Ishikawa (cell line): Measurements from ENCODE around the gene CLEC11A.

Experiments
- CEBPB ChIP-seq: IDR thresholded peaks from 2 replicates; pipeline ENCODE4 v1.6.1; 2012
- CREB1 ChIP-seq: IDR thresholded peaks from 2 replicates; pipeline ENCODE4 v1.6.1; 2012; ENCODE audit warnings: low read depth
- EGR1 ChIP-seq: IDR thresholded peaks from 2 replicates; pipeline ENCODE4 v1.6.1; 2012
- EP300 ChIP-seq: IDR thresholded peaks from 2 replicates; pipeline ENCODE4 v1.6.1; 2012; ENCODE audit warnings: borderline replicate concordance
- FOXM1 ChIP-seq: IDR thresholded peaks from 2 replicates; pipeline ENCODE4 v1.6.1; 2012; ENCODE audit warnings: low read depth, borderline replicate concordance
- NFIC ChIP-seq: IDR thresholded peaks from 2 replicates; pipeline ENCODE4 v1.6.1; 2012
- RAD21 ChIP-seq: IDR thresholded peaks from 2 replicates; pipeline ENCODE4 v1.6.1; 2012; ENCODE audit warnings: low read depth
- TAF1 ChIP-seq: IDR thresholded peaks from 2 replicates; pipeline ENCODE4 v1.6.1; 2012; ENCODE audit warnings: low read depth, mild to moderate bottlenecking
- TCF12 ChIP-seq: IDR thresholded peaks from 2 replicates; pipeline ENCODE4 v1.6.1; 2012; ENCODE audit warnings: low read depth
- TEAD4 ChIP-seq: IDR thresholded peaks from 2 replicates; pipeline ENCODE4 v1.6.1; 2012
- YY1 ChIP-seq: IDR thresholded peaks from 2 replicates; pipeline ENCODE4 v1.6.1; 2012; ENCODE audit warnings: low read depth
- ZBTB7A ChIP-seq: IDR thresholded peaks from 2 replicates; pipeline ENCODE4 v1.6.1; 2012; ENCODE audit warnings: low read depth
- TF ChIP-seq, protein P1 (sequence below): IDR thresholded peaks from 2 replicates; pipeline ENCODE4 v1.6.1; 2012
- TF ChIP-seq, protein P2 (sequence below): IDR thresholded peaks from 2 replicates; pipeline ENCODE4 v1.6.1; 2012
- TF ChIP-seq, protein P3 (sequence below): IDR thresholded peaks from 2 replicates; pipeline ENCODE4 v1.6.1; 2012; ENCODE audit warnings: low read depth, mild to moderate bottlenecking

The CLEC11A gene

DNA sequence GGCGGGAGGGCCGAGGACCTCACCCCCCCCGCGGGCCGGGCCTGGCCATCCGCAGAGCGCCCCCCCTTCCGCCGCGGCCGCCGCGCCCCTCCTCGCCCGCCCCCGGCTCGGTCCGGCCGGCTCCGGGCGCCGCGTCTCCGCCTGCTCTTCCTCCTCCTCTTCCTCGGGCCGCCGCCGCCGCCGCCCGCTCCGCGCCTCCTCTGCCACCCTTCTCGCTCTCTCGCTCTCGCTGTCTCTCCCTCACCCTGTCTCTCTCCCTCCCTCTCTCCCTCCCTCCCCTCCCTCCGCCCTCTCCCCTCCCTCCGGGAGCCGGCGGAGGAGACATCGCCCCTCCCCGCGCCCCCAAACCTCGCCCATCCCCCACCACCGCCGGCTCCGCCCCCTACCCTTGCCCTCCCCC is 3.6 kb upstream of the CLEC11A start, which contains the start of gene SHANK1:
Gene SHANK1 (minus strand): TSS at position 237 of the 400 bp plus-strand sequence. CDS start 2,883 bp downstream, outside the sequence.
- TF ChIP-seq TEAD4 (no peak), TCF12 (no peak), FOXM1 (no peak)

DNA sequence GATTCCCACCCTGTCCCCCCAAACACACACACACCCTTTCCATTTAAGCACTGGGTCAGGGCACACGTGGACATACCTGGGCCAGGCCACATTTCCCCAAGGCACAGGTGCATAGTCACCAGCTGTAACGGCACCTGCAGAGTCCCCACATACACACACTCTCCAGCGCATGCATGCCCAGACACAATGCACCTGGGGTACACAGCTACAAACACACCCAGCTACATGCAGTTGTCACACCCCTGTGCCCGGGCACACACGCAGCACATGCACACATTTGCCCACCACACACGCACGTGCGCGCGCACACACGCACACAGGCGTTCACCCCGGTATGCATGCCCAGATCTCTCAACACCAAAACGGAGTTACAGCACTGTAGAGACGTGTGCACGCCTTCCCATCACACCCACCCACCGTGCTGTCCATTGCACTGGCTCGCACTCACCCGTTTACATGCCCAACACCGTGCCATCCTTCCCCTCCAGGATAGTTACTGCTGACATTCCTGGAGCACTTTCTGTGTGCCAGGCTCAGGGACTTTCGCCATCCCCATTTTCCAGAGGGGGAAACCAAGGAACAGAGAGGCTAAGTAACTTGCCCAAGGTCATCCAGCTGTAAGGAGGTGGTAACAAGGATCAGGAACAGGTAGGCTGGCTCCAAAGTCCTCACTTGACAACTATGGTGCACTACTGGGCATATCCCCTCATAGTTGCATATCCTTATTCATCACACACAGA is 2.8 kb upstream of the CLEC11A start:
- TF ChIP-seq CEBPB (no peak), EP300 (no peak), FOXM1 (no peak), EGR1 (no peak), TCF12 (no peak), RAD21 (no peak), ZBTB7A (no peak), TEAD4 (no peak), CREB1 (no peak), TAF1 (no peak), NFIC (no peak), YY1 (no peak)
- TF ChIP-seq, protein P1, sequence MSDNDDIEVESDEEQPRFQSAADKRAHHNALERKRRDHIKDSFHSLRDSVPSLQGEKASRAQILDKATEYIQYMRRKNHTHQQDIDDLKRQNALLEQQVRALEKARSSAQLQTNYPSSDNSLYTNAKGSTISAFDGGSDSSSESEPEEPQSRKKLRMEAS, result no peak
- TF ChIP-seq, protein P2, sequence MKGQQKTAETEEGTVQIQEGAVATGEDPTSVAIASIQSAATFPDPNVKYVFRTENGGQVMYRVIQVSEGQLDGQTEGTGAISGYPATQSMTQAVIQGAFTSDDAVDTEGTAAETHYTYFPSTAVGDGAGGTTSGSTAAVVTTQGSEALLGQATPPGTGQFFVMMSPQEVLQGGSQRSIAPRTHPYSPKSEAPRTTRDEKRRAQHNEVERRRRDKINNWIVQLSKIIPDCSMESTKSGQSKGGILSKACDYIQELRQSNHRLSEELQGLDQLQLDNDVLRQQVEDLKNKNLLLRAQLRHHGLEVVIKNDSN, result no peak
- TF ChIP-seq, protein P3, sequence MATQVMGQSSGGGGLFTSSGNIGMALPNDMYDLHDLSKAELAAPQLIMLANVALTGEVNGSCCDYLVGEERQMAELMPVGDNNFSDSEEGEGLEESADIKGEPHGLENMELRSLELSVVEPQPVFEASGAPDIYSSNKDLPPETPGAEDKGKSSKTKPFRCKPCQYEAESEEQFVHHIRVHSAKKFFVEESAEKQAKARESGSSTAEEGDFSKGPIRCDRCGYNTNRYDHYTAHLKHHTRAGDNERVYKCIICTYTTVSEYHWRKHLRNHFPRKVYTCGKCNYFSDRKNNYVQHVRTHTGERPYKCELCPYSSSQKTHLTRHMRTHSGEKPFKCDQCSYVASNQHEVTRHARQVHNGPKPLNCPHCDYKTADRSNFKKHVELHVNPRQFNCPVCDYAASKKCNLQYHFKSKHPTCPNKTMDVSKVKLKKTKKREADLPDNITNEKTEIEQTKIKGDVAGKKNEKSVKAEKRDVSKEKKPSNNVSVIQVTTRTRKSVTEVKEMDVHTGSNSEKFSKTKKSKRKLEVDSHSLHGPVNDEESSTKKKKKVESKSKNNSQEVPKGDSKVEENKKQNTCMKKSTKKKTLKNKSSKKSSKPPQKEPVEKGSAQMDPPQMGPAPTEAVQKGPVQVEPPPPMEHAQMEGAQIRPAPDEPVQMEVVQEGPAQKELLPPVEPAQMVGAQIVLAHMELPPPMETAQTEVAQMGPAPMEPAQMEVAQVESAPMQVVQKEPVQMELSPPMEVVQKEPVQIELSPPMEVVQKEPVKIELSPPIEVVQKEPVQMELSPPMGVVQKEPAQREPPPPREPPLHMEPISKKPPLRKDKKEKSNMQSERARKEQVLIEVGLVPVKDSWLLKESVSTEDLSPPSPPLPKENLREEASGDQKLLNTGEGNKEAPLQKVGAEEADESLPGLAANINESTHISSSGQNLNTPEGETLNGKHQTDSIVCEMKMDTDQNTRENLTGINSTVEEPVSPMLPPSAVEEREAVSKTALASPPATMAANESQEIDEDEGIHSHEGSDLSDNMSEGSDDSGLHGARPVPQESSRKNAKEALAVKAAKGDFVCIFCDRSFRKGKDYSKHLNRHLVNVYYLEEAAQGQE, result no peak

DNA sequence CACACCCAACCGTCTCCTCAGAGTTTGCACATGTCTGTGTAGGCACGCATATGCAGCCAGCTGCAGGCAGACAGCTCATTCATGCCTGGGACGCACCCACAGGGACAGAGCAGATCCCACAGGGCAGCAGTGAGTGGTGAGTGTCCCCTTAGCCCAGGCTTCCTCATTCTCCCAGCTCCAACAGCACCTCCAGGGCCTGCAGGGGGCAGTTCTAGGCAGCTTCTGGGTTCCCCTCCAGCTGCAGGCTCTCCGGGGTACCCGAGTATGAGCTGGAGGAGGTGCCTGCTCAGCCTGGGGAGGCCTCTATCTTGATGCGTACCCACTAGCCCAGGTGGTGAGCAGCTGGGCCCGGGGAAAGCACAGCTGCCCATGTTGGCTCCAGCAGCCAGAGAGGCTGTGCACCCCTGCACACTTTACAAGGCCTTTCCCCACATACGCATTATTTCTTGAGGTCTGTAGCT is 2.2 kb upstream of the CLEC11A start:
- TF ChIP-seq FOXM1, result no peak
- no peak for TF ChIP-seq TEAD4
- TF ChIP-seq RAD21, result no peak
- TF ChIP-seq, protein P2, result no peak

DNA sequence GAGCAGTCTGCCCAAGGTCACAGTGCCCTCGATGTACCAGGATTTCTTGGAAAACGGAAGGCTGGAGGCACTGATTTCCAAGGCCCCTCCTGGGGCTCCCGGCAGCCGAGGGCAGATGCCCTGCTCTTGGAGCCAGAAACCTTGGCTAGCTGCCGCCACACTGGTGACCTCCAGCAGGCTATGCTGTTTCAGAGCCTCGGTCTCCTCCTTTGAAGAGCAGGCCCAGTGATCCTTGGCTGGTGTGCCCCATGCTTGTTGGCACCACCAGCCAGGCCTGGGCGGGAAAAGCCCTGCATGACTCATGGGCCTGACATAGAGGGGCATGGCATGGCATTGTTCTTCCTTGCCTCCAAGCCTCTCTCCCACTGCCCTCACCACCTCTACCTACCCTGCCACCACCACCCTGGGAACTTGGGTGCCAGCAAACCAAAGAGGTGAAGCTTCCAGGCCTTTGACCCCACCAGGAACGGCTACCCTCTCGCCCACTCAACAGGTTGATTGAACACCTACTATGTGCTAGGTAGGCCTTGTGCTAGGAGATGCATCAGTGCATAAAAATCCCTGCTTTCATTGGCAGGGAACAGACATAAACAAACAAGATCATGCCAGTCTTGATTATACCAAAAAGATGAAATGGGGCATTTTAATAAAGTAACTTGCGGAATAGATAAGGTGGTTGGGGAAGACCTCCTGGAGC is 1.6 kb upstream of the CLEC11A start:
- TF ChIP-seq FOXM1, result no peak
- TF ChIP-seq TEAD4, result no peak
- no peak for TF ChIP-seq YY1
- TF ChIP-seq CEBPB, result no peak
- TF ChIP-seq CREB1, result no peak
- TF ChIP-seq, protein P2, result no peak
- no peak for TF ChIP-seq EP300
- no peak for TF ChIP-seq RAD21
- no peak for TF ChIP-seq TCF12
- no peak for TF ChIP-seq ZBTB7A
- TF ChIP-seq TAF1, result no peak
- TF ChIP-seq NFIC, result no peak
- TF ChIP-seq, protein P1, result no peak

DNA sequence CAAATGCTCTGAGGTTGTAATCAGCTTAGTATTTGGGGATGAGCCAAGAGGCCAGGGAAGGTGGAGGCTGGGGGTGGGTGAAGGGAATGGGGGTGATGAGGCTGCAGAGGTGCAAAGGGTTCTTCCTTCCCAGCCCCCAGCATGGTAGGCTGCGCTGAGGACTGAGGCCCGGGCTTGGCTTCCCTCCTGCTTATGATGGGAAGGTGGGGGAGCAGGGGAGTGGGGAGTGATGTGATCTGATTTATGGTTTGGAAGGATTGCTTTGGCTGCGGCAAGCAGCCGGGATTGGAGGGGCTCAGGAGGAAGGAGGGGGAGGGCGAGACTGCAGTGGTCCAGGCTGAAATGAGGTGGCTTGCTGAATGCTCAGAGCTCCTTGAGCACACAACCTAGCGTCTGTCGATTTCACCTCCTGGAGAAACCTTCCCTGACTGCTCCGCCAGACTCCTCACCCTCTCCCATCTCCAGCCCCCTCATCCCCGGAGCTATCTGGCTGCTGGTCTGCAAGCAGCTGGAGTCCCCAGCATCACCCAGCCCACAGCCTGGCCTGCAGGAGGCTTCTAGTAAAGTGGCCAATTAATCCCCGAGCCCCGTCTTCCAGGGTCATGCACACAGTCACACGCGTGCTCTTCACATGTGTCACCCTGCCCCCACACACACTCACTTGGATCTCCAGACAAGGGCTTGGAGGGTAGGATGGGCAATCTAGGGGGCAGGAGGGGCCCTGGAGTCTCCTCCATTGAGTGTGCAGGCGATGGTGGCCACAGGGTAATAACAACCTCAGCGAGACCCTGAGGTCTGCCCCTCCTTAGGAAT is 757 bp upstream of the CLEC11A start:
- TF ChIP-seq CREB1, result no peak
- no peak for TF ChIP-seq TCF12
- no peak for TF ChIP-seq EGR1

DNA sequence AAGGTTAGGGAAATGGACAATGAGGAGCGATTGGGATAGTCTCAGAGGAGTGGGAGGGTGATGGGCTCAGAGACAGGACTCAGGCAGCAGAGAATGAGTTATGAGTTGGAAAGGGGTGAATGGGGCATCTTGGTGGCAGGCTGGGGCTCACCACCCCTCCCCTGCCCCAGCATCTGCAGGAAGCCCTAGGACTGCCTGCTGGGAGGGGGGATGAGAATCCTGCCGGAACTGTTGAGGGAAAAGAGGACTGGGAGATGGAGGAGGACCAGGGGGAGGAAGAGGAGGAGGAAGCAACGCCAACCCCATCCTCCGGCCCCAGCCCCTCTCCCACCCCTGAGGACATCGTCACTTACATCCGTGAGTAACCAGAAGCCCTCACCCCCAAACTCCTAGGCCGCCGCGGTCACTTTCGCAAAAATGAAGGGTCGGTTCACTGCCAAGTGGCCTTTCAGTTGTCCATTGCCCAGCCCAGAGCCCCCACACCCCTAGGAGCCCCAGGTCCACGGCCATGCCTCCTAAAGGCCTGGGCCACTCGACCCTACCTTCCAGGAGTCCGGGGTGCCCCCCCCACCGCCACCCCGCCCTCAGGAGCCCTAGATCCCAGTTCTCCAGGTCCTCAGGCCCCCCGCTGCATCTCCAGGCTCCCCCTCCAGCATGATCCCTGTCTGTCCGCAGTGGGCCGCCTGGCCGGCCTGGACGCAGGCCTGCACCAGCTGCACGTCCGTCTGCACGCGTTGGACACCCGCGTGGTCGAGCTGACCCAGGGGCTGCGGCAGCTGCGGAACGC is 764 bp downstream of the CLEC11A start:
- TF ChIP-seq, protein P1, result no peak
- TF ChIP-seq CEBPB (no peak), TAF1 (no peak), EP300 (no peak), ZBTB7A (no peak), NFIC (no peak), TEAD4 (no peak), FOXM1 (no peak), EGR1 (no peak), YY1 (no peak), CREB1 (no peak)
- TF ChIP-seq, protein P2, result no peak
- TF ChIP-seq, protein P3, result no peak
